Body of pancreas (tissue), 4 donors: ENCODE results near the gene SNX25.

ENCODE experiments used
- CTCF ChIP-seq, 7 experiments: fragments of 450-650 bp in 4 of 7; fragments of 200-600 bp in 3 of 7; sonication (generic) in 3 of 7; IDR thresholded peaks; one replicate each; pipeline ENCODE4 v1.5.1; 2016 to 2019; ENCODE audit warnings: antibody characterized with exemption in 7 of 7
- POLR2A ChIP-seq, 3 donors: fragments of 450-650 bp; IDR thresholded peaks; one replicate each; pipeline ENCODE4 v1.6.1; 2016; ENCODE audit warnings: antibody characterized with exemption in 3 of 3, mild to moderate bottlenecking in 2 of 3

- no peak for TF ChIP-seq CTCF (IDR thresholded peaks at IDR 0.05)
- TF ChIP-seq POLR2A (IDR thresholded peaks at IDR 0.05): no peak
Measured at GRCh38 chr4:185408432-185408831, 199.0 kb downstream of the SNX25 start.
